HFFc6 (cell line): ENCODE measurements around the gene RBCK1. TPM values are rescaled to one million over a fixed set of nuclear protein-coding genes. Genes with fewer than 3 reads are reported as not detected.

Experiments
- DNase-seq: peaks from one replicate; pipeline ENCODE4 v3.0.0-alpha.2; 2018
- H3K27ac Mint-ChIP-seq: 2 replicates; pipeline ENCODE4 v1.8.0; 2020; ENCODE audit warnings: mild to moderate bottlenecking, mixed read lengths
- H3K27me3 Mint-ChIP-seq: 2 replicates; pipeline ENCODE4 v1.8.0; 2021; ENCODE audit warnings: mild to moderate bottlenecking, moderate library complexity, mixed read lengths; ENCODE audit not compliant: insufficient read depth
- H3K36me3 Mint-ChIP-seq: 2 replicates; pipeline ENCODE4 v1.8.0; 2021; ENCODE audit warnings: low read depth, mixed read lengths
- H3K4me1 Mint-ChIP-seq: 2 replicates; pipeline ENCODE4 v1.8.0; 2020; ENCODE audit warnings: low read depth, mixed read lengths
- H3K4me3 Mint-ChIP-seq: 2 replicates; pipeline ENCODE4 v1.8.0; 2020; ENCODE audit warnings: mild to moderate bottlenecking, moderate library complexity, mixed read lengths
- H3K9me3 Mint-ChIP-seq: 2 replicates; pipeline ENCODE4 v1.8.0; 2020; ENCODE audit warnings: mild to moderate bottlenecking, mixed read lengths
- CTCF ChIP-seq: fragments of 200-600 bp; sonication (generic); IDR thresholded peaks from 2 replicates; pipeline ENCODE4 v1.5.0; 2021; ENCODE audit warnings: antibody characterized with exemption, mild to moderate bottlenecking
- total RNA-seq, 6 experiments: library from RNA; stranded (reverse); fragmentation: NEBNext Ultra II Directional; extraction: Animal tissue kit (Norgen Biotek cat#: 25700); gene quantifications; 2 replicates in 1 of 6; 3 replicates in 5 of 6; pipeline ENCODE4 v1.2.3, GENCODE V29; 2021

RBCK1 gene
- total RNA-seq, 6 experiments from 2014 or later = 76.4 to 84.1 (median 77.2) TPM

- peaks cover 3% of the 10 kb centered on the region for H3K27me3 Mint-ChIP-seq
- H3K36me3 Mint-ChIP-seq = peaks cover 14% of the 10 kb centered on the region
- no peak overlapping the region for H3K4me3 Mint-ChIP-seq
- H3K27ac Mint-ChIP-seq = no peak overlapping the region; the same call in 1 of the 2 replicates
- no peak for TF ChIP-seq CTCF
- H3K4me1 Mint-ChIP-seq = peaks cover 12% of the 10 kb centered on the region
- no peaks in the 10 kb centered on the region for H3K9me3 Mint-ChIP-seq
- DNase-seq = no peak
Measured at GRCh38 chr20:430091-430999, 22.2 kb downstream of the RBCK1 start.

GRCh38 chr20:431012-431904, 23.2 kb downstream of the RBCK1 start:
- Mint-ChIP-seq H3K9me3 (no peaks in the 10 kb centered on the region), H3K27ac (peak overlapping the region; percentile 42), H3K36me3 (peaks cover 14% of the 10 kb centered on the region), H3K4me1 (peaks cover 12% of the 10 kb centered on the region), H3K4me3 (no peak overlapping the region), H3K27me3 (peaks cover 3% of the 10 kb centered on the region)
- DNase-seq = peak; percentile 61
- TF ChIP-seq CTCF = peak; percentile 76

DNA sequence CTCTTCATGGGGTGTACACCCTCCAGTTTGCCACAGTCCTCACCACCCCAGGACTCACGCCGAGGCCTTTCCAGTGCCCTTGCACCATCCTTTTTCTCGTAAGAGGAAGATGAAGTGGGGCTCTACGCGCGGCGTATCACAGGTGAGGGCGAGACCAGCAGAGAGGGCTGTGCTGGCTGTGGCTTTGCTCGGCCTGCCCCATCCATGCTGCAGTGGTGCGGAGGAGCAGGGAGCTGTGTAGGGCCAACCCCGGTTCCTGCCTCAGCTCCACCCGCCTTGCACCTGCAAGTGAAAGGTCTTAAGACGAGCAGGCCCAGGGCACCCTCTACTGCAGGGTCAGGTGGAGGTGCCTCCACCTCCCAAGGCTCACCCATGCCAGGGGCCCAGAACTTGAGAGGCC, 24.1 kb downstream of the RBCK1 start:
- no peaks in the 10 kb centered on the region for H3K9me3 Mint-ChIP-seq
- no peak overlapping the region for H3K4me3 Mint-ChIP-seq

DNA sequence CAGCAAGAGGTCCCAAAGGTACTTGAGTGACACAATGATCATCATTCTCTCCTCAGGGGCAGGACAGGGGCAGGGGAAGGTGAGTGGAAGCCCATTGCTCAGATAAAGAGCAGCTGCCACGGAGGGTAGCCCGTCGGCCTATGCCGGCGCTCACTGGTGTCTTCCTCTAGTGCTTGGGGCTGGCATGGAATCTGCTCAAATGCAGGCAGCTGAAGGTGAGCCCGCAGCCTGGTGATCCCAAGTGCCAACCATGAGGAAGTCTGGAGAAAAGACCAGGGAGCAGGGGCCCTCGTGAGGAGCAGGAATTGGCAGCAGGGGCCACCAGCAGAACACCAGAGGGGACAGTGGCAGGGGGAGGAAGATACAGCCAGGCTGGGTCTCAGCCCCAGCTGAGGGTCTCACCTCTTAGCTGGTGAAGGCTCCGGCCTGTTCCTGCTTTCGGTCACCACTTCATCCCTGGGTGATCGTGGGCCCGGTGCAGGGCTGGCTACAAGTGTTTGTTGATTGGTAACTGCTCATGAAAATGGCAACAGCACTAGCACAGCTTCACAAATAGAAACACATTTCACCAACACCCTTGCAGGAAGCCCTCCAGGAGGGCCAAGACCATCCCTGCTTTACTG, 24.7 kb downstream of the RBCK1 start:
- no peak for TF ChIP-seq CTCF
- DNase-seq = no peak
- H3K36me3 Mint-ChIP-seq = peaks cover 19% of the 10 kb centered on the region
- no peaks in the 10 kb centered on the region for H3K9me3 Mint-ChIP-seq
- peaks cover 3% of the 10 kb centered on the region for H3K27me3 Mint-ChIP-seq
- H3K27ac Mint-ChIP-seq = peak overlapping the region; percentile 66
- no peak overlapping the region for H3K4me3 Mint-ChIP-seq
- H3K4me1 Mint-ChIP-seq = peaks cover 12% of the 10 kb centered on the region

More for the DNA sequence above, 24.1 kb downstream of the RBCK1 start:
- Mint-ChIP-seq H3K4me1 (peaks cover 12% of the 10 kb centered on the region), H3K36me3 (peaks cover 16% of the 10 kb centered on the region), H3K27ac (no peak overlapping the region), H3K27me3 (peaks cover 3% of the 10 kb centered on the region)
- TF ChIP-seq CTCF = no peak
- no peak for DNase-seq

DNA sequence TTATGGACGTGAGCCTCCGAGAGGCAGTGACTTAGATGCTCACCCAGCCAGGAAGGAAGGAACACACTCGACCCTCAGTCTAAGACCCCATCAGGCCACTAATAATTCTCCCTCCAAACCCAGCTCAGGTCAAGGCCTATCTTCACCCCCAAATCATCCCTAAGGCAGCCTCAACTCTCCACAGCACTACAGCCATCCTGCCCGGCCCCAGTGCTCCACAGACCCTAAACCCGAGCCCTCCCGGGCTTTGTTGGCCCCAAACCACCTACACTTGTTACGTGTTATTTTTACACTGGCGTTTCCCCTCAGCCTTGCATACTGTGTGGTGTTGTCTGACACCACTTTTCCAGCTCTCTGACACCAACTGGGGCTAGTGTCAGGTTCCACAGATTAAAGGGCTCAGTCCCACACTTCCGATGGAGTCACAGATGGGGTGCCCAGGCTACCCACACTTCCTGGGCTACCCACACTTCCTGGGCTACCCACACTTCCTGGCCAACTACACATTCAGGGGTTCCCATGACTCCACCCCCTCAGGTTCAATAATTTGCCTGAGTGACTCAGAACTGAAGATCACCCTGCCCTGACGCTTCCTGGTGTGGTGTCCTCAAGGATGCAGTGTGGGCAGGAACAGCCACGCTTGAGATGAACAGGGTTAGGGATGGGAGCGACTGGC, 25.3 kb downstream of the RBCK1 start:
- Mint-ChIP-seq H3K4me3 (no peak overlapping the region; the same call in 1 of the 2 replicates), H3K27ac (peak overlapping the region; percentile 66), H3K36me3 (peaks cover 19% of the 10 kb centered on the region), H3K27me3 (peaks cover 3% of the 10 kb centered on the region), H3K9me3 (no peaks in the 10 kb centered on the region), H3K4me1 (peaks cover 12% of the 10 kb centered on the region)
- no peak for DNase-seq
- TF ChIP-seq CTCF = no peak
